HG02798 (cell line): Measurements from ENCODE around the gene ADH1B.
"Not testable (repeated sequence)": the region's sequence is repeated elsewhere in the genome, so short reads cannot be mapped to it uniquely, and the experiment has no call there.

ENCODE experiments used
- ATAC-seq: cut with Tn5 transposase; IDR thresholded peaks from one replicate; pipeline ENCODE4 v1.9.1; 2021; ENCODE audit warnings: mild to moderate bottlenecking; ENCODE audit not compliant: unreplicated experiment, poor library complexity

ADH1B gene

DNA sequence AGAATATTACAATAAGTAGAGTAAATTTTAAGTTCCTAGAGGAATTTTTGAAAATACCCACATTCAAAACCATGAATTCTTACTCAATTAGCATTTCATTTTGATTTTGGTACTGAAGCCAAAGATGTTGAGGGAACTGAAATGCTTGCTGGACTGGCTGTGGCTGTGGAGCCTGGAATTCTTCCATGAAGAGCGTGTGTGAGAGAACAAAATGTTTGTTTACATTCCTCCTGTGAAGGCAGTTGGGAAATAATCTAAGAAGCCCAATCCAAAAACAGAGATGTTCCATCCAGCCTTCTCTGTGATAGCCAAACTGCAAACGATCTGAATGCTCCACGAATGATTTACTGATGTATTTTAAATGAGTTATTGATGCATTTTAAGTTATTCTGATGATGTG lies 3.8 kb upstream of the ADH1B start:
- ATAC-seq = no peak

GRCh38 chr4:99324361-99324760 lies 3.2 kb upstream of the ADH1B start:
- ATAC-seq = no peak

DNA sequence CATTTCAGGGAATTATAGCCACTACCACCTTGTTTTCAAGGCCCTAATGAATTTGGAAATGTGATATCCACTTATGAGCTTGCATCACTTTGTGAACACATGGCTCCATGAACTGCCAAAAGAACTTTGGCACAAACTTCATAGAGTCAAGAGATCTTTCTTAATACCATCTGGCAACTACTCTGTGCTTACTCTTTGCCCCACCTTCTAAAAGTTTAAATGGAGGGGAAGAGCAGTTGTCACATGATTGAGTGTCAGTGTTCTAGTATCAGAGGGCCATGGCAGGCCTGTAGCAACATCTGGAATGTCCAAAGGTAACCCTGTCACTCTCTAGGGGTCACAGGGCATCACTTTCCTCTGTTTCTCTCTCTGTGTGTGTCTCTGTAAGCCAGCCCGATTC lies 2.6 kb upstream of the ADH1B start:
- ATAC-seq = no peak

DNA sequence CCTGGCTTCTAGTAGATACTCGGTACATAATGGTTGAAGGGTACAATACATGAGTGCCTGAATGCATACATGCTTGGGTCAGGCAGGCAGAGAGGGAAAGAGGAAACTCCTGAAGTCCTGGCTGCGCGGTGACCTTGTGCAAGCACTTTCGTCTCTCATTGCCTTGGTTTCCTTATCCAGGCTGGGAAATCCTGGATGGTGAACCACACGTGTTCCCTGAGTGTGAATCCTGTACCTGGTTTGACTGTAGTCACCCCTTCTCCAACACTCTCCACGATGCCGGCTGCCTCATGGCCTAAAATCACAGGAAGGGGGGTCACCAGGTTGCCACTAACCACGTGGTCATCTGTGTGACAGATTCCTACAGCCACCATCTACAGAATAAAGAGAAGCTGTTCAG lies 3.4 kb downstream of the ADH1B start:
- not testable (repeated sequence) for ATAC-seq

DNA sequence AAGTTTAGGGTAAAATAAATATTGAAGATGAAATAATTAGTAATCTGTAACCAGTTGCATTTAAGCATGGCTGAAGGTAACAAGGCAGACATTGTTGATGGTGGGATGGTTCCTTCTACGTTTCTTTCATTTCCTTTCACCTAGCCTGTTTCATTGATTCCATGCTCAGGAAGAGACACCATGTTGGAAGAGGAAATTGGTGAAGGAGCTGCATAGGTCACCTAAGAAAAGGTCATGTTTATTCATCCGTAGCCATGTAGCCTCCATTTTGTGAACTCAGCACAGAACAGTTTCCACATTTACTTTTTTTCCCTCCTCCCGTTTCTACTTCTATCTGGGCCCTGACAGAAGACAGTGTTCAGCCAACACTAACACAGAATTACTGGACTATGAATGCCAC lies 3.8 kb downstream of the ADH1B start:
- no peak for ATAC-seq

DNA sequence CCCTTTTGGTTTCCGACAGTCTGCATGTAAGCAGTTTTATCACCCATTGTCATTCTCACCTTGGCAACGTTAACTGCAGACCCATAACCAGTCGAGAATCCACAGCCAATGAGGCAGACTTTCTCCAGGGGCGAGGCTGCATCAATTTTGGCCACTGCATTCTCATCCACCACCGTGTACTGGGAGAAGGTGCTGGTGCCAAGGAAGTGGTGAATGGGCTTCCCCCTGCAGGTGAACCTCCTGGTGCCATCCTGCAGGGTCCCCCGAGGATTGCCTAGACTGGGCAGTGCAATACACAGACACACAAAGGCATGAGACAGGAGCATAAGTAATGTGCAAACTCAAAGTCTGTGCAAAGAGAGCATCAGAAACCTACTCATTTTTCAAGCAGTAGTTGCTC lies 5.4 kb downstream of the ADH1B start:
- ATAC-seq = no peak

GRCh38 chr4:99314211-99314610 lies 7.0 kb downstream of the ADH1B start:
- no peak for ATAC-seq

DNA sequence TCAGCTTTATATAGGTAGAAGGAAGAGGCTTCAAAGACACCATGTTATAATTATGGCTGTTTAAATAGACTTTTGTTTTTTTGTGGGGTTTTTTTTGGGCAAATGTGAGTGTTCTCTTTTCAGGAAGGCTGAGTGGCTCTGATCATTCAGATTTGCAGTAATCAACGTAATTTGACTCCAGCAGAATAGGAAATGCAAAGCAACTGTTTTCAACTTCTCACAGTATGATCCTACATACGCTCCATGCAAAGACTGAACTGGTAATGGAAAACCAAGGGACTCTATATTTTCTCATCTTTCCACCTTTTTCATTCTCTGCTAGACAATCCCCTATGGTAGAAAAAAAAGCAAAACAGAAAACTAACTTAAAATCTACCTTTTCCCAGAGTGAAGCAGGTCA lies 10.8 kb downstream of the ADH1B start:
- no peak for ATAC-seq

GRCh38 chr4:99305638-99306400 lies 15.4 kb downstream of the ADH1B start:
- no peak for ATAC-seq

DNA sequence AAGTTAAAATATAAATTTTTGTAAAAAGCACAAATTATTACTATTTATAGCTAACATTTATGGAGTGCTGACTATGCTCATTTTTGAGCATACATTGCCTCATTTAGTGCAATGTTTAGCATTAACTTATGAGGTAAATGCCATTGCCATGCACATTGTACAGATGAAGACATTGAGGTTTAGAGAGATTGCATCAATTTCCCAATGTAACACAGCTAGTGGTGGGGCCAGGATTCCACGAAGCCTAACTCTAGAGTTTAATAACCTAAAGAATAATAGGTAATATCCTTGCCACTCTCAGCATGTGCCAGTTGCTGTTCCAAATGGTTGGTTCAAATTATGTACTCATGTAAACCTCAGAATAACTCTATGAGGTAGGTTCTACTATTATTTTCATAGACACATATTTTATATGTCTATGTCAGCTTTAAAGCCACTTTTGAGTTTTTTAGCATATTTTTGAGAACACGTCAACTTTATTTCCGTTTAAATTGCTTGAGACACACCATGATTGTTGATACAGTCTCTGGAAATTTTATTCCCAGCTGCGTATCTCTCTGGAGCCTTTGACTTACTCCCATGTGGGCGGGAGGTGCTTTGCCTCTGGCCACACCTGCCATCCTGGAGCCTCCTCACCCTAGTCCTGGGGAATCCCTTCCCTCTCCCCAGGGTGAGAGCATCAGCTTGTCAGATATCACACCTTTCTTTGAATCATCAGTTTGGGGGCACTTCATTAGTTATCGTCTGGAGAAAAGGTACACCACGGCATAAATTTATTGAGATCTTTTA lies 19.6 kb downstream of the ADH1B start:
- no peak for ATAC-seq

DNA sequence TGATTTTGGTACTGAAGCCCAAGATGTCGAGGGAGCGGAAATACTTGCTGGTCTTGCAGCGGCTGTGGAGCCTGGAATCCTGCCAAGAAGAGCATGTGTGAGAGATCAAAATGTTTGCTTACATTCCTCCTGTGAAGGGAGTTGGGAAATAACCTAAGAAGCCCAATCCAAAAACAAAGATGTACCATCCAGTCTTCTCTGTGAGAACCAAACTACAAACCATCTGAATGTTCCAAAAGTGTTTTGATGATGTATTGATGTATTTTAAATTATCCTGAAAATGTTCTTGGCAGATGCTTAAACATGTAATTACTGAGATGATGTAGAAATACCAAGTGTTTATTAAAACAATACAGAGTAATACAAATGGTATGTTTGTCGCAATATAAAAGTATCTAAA lies 20.3 kb downstream of the ADH1B start:
- no peak for ATAC-seq

DNA sequence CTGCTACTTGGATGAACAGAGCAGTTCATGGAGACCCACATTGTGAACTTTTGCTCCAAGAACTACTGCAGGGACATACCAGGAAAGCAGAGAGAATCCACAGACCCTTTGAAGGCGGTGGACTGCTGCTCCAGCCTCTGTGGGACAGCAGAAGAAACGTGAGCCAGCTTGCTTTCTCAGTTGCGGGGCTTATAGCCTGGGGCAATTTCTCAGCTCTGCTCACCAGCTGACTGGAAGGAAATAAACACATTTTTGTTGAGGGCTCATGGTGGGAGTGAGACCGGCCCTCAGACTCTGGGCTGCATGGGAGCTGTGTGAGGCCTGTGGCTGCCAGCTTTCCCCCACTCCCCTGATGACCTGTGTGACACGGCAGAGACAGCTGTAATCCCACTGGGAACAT lies 27.8 kb downstream of the ADH1B start:
- no peak for ATAC-seq

DNA sequence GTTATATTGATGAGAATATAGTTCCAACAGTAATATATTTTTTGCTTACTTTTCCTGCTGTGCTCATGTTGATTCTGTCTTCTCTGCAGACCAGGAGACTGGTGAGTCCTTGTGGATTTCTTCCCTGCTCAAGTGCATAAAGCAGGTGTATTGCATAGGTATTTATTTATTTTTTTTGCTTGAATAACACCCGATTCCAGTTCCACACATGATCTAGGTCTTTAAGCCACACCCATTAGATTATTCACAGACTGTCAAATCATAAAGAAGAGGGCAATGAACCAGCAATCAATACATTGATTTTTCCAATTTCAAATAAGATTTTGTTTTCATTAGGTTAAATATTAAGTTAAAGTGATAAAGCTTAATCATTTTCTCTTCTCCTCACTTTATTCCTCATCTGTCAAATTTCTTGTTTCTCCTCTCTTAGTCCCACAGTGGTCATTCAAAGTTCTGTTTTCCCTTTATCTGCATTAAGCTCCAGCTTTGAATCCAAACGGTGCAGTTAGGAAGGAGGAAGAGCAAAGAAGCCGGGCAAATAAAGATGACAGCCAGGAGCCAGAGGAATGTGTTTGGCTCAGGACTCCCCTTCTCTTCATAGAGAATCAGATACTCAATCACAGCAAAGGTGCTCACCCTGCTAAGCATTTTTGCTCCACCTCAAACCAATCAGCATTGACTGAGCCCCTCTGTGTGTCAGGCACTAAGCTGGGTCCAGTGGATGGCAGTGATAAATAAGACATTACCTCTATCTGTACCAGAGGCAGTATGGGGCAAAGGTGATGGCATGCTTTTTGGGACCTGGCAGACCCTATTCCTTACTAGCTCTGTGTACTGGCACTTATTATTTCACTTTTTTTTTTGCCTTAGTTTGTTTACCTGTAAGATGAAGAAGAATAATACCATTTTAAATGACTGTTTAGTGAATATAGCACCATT lies 30.1 kb downstream of the ADH1B start, which contains the start of gene ADH1A:
Gene ADH1A (minus strand): TSS at position 138 of the 939 bp plus-strand sequence. CDS start 71 bp downstream, at position 67.
- ATAC-seq = no peak

- ATAC-seq = no peak
These were observed 35.8 kb downstream of the ADH1B start for GRCh38 chr4:99285387-99285786.

GRCh38 chr4:99282731-99283130 lies 38.5 kb downstream of the ADH1B start:
- no peak for ATAC-seq

- ATAC-seq = no peak
These were observed 39.9 kb downstream of the ADH1B start for GRCh38 chr4:99281261-99281660.

DNA sequence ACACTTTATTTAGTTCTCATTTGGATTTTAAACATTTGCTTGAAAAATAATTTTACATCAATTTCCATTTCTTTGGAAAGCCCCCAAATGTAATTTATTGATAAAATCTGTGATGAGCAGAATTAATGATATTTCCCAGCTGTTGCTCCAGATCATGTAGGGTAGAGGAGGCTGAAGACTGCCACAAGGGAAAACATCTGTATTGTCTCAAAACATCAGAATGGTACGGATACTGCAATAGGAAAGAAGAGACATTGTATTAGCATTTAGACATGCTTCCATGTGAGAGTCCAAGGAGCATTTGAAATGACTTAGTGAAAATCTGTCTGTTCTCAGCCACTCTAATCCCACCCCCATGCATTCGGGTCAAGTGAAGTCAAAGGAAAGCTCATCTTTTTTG lies 44.8 kb downstream of the ADH1B start:
- no peak for ATAC-seq

- no peak for ATAC-seq
These were observed 45.3 kb downstream of the ADH1B start for GRCh38 chr4:99275885-99276284.

DNA sequence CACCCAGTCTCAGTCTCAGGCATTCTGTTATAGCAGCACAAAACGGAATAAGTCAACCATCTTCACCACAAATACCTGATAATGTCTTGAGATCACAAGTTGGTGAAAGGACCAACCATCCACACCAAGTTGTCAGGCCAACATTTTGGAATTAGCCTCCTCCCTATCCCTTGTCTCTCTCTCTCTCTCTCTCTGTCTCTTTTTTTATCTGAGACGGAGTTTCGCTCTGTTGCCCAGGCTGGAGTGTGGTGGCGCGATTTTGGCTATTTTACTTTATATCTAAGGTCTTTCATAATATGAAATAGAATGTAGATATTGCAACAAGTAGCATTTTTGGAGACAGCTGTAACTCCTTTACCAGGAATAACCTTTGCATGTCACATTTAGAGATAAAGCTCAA lies 46.2 kb downstream of the ADH1B start:
- no peak for ATAC-seq

GRCh38 chr4:99273704-99274103 lies 47.5 kb downstream of the ADH1B start:
- ATAC-seq = no peak

DNA sequence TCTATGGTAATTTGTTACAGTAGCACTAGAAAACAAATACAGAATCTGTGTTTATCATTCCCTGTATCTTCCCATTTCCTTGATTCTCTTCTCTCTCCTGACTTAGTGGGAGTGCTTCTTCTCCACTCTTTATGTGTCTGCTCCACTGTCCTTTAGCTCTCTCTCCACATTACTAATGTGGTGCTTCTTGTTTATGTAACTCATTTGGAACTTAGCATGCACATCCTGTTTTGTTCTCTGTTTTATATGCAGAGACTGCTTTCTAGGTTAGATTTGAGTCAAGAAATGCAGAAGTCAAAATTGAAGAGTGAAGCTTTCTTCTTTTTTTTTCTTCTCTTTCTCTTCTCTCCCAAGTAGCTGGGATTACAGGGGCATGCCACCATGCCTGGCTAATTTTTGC lies 56.3 kb downstream of the ADH1B start:
- no peak for ATAC-seq
